Daoy (cell line): ENCODE data around the gene HLA-DMB. TPM values are rescaled to one million over a fixed set of nuclear protein-coding genes. Genes with fewer than 3 reads are reported as not detected.
A peak's percentile ranks its signal among the peaks of the same experiment; 100 is the strongest.

ENCODE experiments used
- DNase-seq: peaks from one replicate; pipeline ENCODE4 v3.0.0-alpha.2; 2015; ENCODE audit warnings: low read depth
- total RNA-seq: library from RNA; depleted of rRNA; stranded (reverse); fragments of >200 nt; shearing (Covaris generic); gene quantifications from 2 replicates; pipeline ENCODE4 v1.2.3, GENCODE V29; 2014; rRNA removed

The HLA-DMB gene
- total RNA-seq: 0.23 and 3.2 TPM in 2 replicates

DNA sequence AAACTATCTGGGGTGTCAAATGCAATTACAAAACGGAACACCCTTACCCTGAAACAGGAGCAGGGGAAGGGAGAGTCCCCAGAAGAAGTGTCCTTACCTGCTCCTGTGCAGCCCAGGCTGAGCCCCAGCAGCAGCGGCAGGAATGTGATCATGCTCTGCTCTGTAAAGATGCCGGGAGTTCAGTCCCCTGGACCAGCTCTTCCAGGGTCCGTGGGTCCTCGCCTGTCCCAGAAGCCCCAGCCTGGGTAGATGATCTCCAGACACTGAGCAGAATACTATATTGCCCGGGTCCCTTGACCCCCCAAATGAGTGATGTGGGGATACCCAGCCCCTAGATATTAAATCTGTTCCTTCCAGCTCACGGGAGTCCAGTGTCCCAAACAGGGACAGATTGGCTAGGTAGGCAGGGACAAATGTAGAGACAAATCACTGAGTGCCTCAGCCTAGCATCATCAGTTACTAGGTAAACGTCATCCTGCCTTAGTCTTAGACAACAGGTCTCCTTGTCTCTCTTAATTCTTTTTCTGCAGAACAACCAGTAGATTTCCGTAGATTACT lies at the start of gene HLA-DMB:
Gene HLA-DMB (minus strand): TSS at position 373 of the 558 bp plus-strand sequence. CDS start 221 bp downstream, at position 152.
- peak; percentile 81 for DNase-seq

DNA sequence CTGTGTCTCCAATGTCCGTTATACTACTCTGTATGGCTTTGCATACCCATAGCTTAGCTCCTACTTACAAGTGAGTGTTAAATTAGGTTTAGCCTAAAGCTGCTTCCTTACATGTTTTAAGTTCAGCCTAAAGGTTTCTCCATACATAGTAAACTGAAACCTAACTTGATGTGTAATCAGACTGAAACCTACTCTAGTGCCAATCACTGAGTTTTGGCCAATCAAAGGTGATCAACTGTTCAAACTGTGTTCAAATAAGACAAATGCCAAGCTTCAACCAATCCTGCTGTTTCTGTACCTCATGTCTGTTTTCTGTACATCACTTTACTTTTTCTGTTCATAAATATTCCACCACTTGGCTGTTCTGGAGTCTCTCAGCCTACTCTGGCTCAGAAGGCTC lies 48.5 kb upstream of the HLA-DMB start:
- no peak for DNase-seq

DNA sequence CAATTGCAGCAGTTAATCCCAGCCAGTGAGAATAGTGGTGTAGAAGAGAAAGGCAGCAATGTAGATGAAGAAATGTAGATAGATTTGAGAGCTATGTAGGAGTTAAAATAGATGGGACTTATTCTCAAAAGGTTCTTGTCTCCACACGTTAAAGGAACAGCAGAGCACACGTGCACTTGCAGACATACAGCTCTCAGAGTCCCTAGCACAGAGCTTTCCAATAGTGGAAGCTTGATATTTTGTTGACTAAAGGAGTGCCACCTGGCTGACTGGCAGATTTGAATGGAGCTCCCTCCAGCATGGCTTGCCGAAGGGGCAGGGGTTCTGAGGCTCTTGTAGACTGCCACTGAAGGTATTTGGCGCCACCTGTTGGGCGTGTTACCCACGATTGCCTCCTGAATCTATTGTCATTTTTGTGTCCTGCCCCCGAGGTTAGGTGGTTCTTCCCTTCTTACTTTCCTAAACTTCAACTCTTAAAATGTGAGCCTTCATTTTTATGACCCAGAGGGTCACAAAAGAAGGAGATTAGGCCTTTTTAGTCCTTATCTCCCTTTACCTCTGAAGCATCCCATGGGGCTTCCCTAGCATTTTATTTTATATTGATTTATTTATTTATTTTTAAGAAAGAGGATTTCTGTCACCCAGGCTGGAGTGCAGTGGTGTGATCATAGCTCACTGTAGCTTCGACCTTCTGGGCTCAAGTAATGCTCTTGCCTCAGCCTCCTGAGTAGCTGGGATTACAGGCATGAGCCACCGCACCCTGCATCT lies 44.0 kb upstream of the HLA-DMB start:
- DNase-seq: peak; percentile 91

DNA sequence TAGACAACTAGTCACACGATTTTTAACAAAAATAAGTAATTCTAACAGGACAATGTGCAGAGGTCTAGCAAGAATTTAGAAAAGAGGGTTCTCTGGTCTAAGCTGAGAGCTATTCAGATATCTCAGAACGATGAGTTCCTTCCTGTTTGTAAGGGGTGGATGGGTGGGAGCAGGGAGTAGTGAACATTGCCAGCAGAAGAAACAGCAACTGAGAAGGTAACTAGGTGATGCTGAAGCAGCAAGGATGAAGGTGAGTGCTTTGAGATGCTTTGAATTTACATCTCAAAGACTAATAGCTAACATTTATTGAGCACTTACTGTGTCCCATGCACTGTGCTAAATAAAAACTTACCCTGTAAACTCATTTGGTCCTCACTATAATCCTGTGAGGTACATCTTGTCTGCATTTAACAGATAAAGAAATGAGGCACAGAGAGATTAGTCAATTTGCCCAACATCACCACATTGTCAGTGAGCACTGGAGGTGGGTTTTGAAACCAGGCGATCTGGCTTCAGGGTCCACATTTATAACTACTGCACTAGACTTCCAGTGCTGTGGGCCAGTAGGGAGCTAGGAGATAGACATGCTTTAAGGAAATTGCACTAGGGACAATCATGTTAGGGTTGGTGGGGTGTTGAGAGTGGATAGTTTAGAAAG lies 43.3 kb upstream of the HLA-DMB start:
- DNase-seq: no peak

DNA sequence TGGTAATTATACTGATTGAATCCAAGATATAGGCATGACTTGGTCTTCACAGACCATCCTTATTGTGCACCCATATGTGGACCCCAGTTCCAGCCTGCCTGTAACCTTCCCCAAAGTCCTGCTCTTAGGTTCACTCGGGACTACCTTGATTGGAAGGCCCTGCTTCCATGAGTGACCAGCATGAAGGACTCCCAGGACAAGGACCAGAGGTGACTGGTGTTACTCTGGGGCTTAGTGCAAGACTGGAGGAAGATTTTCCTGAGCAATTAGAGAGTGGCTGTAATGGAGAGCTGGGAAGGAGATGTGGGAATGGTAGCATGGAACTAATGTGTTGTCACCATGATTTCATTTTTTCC lies 42.6 kb upstream of the HLA-DMB start:
- DNase-seq: no peak

DNA sequence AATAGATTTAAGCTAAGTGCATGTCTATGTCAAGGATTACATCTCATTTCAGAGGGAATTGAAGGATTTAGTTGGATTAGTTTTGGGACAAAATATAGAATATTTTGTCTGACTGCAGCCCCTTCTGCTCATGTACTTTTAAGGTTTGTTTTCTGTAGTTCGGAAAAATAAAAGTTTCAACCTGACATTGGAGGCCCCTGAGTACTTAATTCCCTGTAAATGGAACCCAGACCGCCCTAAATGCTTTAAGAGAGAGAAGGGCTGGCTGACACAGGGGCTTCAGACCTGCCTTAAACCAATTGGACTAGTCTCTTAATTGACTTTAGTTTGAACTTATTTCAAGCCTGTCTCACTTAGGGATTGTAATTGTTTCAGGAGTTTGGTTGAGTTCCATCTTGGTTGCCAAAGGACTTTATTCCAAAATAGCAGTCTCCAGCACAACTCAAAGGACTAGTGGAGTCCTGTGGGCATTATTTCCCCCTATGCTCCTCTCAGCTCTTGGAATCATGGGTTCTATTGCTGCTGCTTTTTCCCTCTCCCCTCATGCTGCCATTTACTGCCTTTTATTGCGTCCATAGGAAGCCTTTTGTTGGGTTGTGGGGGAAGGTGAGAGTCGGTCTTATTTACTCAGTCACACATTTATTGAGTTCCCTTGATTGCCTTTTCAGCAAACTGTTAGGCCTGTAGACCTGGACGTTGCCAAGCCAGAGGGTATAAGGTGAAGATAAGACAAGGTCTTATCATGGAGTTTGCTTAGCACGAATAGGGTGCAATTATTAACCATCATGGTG lies 42.1 kb upstream of the HLA-DMB start:
- no peak for DNase-seq

DNA sequence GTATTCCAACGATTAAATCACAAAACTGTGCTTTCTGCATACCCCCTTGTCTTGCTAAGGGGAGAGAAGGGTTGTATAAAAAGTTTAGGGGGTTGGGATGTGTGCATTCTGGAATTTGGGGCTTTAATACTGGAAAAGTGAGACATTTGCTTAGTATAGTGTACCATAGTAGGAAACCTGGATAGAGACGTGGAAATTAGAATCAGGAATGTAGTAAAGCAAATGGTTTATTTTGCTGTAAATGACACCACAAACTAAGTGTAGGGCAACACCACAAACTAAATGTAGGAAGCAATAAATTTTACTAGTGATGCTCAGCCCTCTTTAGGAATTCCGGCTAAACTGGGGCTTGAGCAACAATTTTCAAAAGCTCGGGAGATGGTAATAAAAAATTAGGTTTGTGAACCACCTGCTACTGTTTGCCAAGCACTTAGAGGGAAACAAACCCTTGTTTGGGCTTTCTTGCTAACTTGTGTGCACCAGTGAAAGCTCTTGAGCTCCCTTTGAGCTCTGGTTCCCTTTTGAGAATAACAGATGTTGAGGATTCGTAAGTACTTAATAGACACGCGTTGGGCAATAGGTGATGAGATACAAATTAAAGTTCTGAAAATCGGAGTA lies 41.4 kb upstream of the HLA-DMB start:
- DNase-seq: no peak

DNA sequence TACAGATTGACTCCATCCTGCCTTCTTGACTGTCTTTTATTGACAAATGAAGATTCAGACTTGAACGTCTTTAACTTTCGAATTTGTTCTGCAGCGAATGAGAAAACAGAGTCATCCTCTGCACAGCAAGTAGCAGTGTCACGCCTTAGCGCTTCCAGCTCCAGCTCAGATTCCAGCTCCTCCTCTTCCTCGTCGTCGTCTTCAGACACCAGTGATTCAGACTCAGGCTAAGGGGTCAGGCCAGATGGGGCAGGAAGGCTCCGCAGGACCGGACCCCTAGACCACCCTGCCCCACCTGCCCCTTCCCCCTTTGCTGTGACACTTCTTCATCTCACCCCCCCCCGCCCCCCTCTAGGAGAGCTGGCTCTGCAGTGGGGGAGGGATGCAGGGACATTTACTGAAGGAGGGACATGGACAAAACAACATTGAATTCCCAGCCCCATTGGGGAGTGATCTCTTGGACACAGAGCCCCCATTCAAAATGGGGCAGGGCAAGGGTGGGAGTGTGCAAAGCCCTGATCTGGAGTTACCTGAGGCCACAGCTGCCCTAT lies 39.7 kb upstream of the HLA-DMB start:
- DNase-seq: no peak

DNA sequence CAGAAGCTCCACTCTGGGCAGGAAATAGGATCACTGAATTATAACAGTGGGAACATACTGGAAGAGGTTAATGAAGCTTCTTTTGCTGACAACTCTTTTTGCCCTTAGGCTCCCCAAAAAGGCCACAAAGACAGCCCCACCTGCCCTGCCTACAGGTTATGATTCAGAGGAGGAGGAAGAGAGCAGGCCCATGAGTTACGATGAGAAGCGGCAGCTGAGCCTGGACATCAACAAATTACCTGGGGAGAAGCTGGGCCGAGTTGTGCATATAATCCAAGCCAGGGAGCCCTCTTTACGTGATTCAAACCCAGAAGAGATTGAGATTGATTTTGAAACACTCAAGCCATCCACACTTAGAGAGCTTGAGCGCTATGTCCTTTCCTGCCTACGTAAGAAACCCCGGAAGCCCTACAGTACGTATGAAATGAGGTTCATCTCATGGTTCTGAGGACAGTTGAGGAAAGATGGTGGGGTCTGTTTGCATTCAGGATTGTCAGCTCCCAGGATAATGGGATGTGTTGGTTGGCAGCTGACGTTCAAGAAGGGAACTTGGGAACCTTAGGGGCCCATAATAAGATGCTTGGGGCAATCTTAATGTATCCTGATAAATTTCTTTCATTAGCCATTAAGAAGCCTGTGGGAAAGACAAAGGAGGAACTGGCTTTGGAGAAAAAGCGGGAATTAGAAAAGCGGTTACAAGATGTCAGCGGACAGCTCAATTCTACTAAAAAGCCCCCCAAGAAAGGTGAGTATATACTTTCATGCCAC lies 39.1 kb upstream of the HLA-DMB start:
- no peak for DNase-seq

DNA sequence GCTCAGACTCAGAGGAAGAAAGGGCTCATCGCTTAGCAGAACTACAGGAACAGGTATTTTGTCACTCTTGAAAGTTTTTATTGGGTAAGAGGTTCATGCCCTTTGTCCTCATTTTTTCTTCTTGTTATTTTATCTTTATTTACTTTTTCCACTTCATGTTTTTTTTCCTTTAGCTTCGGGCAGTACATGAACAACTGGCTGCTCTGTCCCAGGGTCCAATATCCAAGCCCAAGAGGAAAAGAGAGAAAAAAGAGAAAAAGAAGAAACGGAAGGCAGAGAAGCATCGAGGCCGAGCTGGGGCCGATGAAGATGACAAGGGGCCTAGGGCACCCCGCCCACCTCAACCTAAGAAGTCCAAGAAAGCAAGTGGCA lies 37.1 kb upstream of the HLA-DMB start:
- DNase-seq: no peak

DNA sequence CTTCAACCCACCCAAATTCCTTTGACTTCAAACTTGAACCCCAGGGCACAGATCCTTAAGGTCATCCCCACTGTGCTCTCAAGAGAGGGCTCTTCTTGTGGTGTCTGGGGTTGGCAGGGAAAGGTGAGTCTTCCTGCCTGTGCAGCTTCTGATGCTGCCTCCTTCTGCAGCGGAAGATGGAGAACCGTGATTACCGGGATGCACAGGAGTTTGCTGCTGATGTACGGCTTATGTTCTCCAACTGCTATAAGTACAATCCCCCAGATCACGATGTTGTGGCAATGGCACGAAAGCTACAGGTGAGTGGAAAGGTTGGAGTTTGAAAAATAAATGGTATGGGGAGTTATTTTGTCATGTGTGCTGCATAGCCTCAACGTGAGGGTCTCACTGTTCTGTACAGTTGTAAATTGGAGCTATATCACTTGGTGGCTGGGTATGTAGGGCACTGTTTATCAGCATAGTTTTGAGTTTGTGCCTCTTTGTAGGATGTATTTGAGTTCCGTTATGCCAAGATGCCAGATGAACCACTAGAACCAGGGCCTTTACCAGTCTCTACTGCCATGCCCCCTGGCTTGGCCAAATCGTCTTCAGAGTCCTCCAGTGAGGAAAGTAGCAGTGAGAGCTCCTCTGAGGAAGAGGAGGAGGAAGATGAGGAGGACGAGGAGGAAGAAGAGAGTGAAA lies 36.6 kb upstream of the HLA-DMB start:
- no peak for DNase-seq

DNA sequence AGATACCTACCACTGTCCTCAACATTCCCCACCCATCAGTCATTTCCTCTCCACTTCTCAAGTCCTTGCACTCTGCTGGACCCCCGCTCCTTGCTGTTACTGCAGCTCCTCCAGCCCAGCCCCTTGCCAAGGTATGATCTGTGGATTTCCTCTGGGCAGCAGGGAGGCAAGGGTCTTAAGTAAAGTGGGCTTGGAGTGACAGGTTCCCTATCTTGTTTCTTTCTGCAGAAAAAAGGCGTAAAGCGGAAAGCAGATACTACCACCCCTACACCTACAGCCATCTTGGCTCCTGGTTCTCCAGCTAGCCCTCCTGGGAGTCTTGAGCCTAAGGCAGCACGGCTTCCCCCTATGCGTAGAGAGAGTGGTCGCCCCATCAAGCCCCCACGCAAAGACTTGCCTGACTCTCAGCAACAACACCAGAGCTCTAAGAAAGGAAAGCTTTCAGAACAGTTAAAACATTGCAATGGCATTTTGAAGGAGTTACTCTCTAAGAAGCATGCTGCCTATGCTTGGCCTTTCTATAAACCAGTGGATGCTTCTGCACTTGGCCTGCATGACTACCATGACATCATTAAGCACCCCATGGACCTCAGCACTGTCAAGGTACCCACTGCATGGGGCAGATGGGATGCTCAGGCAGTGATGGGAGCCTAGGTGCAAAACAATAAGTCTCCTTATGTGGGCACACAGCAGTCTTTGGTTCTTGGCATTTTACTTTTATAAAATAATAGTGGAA lies 35.7 kb upstream of the HLA-DMB start:
- DNase-seq: no peak

DNA sequence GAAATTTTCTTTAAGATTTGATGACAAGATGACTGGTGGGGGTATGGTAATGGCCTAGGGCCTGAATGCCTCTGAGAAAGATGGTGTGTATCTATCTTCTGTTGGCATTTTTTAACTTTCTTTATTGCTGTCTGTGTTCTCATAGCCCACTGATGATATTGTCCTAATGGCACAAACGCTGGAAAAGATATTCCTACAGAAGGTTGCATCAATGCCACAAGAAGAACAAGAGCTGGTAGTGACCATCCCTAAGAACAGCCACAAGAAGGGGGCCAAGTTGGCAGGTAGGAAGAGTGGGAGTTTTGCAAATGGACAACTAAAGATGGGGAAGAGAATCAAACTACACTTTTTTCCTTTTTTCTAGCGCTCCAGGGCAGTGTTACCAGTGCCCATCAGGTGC lies 35.1 kb upstream of the HLA-DMB start:
- no peak for DNase-seq

DNA sequence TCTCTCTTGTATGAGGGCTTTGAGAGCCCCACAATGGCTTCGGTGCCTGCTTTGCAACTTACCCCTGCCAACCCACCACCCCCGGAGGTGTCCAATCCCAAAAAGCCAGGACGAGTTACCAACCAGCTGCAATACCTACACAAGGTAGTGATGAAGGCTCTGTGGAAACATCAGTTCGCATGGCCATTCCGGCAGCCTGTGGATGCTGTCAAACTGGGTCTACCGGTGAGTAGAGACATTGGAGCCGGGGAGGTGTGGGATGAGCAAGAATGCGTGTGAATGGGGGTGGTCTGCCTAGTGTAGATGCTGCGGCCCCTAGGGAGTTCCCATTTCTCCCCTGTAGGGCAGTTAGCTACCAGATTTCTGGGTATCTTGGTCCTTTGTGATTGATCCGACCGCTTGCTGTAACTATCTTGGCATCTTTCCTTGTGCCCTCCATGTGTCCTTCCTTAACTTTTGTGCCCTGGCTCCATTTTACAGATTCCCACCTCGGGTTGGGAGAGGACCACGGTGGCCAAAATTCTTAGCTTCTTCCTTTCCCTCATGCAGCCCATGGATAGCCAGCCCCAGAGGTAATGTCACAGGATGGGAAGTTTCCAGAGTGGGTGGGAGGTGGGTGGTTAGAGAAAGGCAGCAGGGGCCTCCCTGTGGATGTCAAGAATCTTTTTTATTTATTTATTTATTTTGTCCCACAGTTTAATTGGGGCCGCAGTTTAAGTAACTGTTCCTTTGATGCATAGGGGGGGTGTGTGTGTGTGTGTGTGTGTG lies 33.9 kb upstream of the HLA-DMB start:
- DNase-seq: no peak

DNA sequence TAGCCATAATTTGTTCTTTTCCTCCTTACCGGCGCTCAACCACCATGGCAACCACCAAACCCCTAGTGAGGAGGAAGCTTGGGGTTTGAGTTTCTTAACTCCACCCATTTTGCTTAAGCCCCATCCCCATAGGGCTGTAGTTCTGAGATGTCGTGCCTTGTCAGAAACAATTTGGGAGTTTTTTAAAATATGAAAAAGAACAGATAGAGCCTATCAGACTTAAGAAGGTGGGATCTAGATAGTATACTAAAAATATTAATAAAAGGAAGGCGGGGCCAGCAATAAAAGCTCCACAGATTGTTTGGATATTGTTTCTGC lies 33.1 kb upstream of the HLA-DMB start:
- DNase-seq: peak; percentile 61

DNA sequence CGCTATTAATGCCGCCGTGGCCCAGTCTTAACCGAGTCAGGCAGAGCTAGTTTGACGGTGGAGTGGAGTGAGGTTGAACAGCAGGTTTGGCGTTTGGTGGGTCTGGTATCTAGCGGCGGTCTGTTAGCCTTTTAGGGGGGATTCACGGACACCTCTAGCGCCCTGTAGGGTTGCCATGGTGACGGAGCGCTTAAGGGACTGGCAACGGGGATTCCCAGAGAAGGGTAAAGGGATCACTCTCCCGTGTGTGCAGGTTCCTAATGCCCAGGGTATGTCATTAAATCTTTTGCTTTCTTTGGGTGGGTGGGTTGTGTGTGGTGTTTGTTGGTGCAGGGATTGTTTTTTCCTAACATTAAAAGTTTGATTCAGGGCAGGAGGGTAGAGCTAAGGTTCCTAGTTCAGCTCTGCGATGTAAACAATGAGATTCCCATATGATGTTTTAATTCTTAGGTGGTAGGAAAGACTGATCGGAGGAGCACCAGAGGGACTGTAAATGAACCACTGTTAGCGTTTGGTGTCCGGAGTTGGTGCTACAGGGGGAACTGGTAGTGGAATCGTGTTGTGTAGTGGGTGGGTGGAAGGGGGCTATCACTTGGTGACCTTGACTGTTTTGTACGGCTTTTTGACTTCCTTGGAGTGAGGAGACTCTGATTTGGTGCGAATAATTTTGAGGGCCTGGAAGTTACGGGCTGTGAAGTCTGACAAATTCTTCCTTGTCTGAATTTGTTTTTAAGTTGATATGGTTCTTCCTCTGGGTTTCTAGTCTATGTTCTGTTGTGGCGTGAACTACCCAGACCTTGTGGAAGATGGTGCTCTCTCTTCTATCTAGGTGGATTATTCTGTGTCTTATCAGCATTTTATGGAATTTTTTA lies 32.6 kb upstream of the HLA-DMB start:
- peak; percentile 72 for DNase-seq

DNA sequence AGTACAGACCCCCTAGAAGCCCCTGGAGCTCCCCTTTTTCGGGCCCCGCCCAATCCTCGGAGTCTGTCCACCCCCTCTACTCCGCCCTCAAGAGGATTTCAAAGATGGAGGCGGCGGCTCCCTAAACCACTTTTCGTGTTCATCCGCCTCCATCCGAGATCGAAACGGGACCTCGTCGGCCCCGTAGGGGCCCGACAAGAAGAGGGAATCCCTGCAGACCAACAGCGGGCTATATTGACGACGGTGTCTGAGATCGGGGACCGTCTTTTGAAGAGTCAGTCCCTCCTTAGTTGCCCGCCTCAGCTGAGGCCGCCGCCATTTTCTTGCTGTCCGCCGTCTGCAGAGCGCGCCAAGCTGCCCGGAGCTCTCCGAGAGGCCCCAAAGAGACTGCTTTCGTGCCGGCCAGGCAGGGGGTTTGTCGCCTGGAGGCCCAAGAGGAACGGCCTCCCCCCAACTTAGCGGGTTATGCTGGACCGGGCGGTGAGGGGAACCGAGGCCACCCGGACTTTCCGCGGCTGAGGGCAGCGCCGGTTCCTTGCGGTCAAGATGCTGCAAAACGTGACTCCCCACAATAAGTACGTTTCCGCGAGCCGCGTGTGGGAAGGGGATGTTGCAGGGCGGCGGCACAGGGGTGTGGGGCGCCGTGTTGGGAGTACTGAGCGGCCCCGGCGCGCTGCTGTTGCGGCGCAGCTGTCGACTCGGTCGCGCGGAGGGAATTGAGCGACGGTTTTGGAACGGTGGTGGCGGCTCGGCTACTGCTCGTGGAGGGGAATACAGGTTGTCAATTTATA lies 31.7 kb upstream of the HLA-DMB start:
- peak; percentile 44 for DNase-seq
